ENCODE results near the gene PCBP3. TPM values are rescaled to one million over a fixed set of nuclear protein-coding genes. Genes with fewer than 3 reads are reported as not detected.

PCBP3 gene
- total RNA-seq, 1 experiment from 2014 or later: 1.4 TPM

DNA sequence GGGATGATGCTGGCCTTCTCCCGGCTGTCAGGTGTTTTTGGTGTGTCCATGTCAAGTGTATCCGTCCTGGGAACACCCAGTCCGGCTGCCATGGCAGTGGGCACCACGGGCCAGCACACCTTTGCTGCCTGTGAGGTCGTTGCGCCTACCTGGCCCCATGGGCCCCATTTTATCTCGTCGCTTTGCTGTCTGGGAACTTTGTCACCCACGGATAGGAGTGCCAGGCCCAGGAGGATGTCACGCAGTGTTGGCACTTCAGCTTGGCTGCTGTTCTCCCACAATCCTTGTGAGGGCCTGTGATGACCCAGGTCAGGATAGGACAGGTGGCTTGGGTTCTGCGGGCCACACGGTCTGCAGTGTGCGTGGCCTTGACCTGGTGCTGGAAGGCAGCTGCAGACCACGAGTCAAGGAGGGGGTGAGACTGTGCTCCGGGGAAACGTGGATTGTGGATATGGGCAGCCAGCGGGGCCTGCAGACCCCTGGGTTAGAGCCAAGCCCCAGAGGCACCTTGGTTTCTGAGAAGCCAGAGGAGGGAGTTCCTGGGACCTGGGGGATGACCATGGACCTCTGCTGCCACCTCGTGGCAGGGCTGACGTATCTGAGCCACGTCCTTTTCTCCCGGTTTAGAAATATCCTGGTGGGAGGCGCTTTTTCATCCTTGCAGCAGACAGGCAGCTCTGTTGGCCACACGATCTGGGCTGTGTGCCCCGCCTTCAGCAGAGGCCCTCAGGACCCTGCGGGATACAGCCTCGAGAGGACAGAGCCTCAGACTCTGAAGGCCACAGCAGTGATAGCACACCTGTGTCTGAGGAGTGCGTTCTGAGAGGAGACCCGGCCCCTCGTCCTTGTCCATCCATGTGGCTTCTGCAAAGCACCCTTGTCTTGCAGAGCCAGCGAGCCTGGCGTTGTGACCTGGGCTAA is 176.9 kb downstream of the PCBP3 start:
- Mint-ChIP-seq H3K4me3 (ENCODE audit: low read depth, unreplicated experiment) (no peak overlapping the region), H3K36me3 (ENCODE audit: insufficient read depth, unreplicated experiment) (no peaks in the 10 kb centered on the region), H3K4me1 (ENCODE audit: low read depth, unreplicated experiment) (peaks cover 12% of the 10 kb centered on the region), H3K27me3 (ENCODE audit: unreplicated experiment) (peaks cover 45% of the 10 kb centered on the region), H3K9me3 (ENCODE audit: low read depth, unreplicated experiment) (no peaks in the 10 kb centered on the region), H3K27ac (ENCODE audit: unreplicated experiment) (no peak overlapping the region)
- intact Hi-C loops (cut with micrococcal nuclease; ENCODE audit: unreplicated experiment): loop anchor here (5.0 kb wide), 1 partner anchor 268 kb away; no protein-coding TSS in a partner anchor
- DNase-seq: peak; percentile 76
- TF ChIP-seq CTCF (IDR thresholded peaks at IDR 0.05; ENCODE audit: unreplicated experiment): peak; percentile 67
- no TSS peak for BruUV-seq (replicated peaks)
- CTCF ChIA-PET: interaction anchor here (1.0 kb wide), 1 partner anchor 228 kb away, joined by 3 read pairs; no protein-coding TSS in a partner anchor

- CTCF ChIA-PET: interaction anchor here (1.0 kb wide), 1 partner anchor 229 kb away, joined by 3 read pairs; no protein-coding TSS in a partner anchor
- intact Hi-C loops (cut with micrococcal nuclease; ENCODE audit: unreplicated experiment): loop anchor here (5.0 kb wide), 1 partner anchor 269 kb away; no protein-coding TSS in a partner anchor
- no peak overlapping the region for H3K4me3 Mint-ChIP-seq (ENCODE audit: low read depth, unreplicated experiment)
These were observed 177.9 kb downstream of the PCBP3 start for GRCh38 chr21:45821315-45821962.

DNA sequence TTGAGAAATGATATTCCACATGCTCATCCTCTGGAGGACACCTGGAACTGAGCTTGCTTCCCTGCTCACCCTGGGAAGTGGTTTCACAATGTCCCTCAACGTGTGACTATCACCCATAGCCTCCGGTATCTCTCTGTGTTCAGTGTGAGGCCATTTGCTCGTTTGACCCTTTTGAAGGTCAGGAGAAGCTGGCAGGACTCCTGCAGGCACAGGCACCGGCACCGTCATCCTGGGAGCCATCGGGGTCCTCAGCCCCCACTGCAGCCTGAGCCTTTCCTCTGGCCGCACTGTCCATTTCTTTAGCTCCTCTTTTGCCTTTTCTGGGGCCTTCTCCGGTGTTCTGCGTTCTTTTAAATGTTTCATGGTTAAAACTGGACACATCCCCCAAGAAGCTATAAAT is 178.5 kb downstream of the PCBP3 start:
- Mint-ChIP-seq H3K9me3 (ENCODE audit: low read depth, unreplicated experiment) (no peaks in the 10 kb centered on the region), H3K4me3 (ENCODE audit: low read depth, unreplicated experiment) (no peak overlapping the region), H3K4me1 (ENCODE audit: low read depth, unreplicated experiment) (peaks cover 12% of the 10 kb centered on the region), H3K27me3 (ENCODE audit: unreplicated experiment) (peaks cover 51% of the 10 kb centered on the region), H3K36me3 (ENCODE audit: insufficient read depth, unreplicated experiment) (no peaks in the 10 kb centered on the region), H3K27ac (ENCODE audit: unreplicated experiment) (no peak overlapping the region)
- no peak for DNase-seq
- CTCF ChIA-PET: no interaction called here
- intact Hi-C loops (cut with micrococcal nuclease; ENCODE audit: unreplicated experiment): loop anchor here (5.0 kb wide), 1 partner anchor 270 kb away; no protein-coding TSS in a partner anchor
- BruUV-seq (replicated peaks): no TSS peak
- TF ChIP-seq CTCF (IDR thresholded peaks at IDR 0.05; ENCODE audit: unreplicated experiment): no peak

More at GRCh38 chr21:45821315-45821962, 177.9 kb downstream of the PCBP3 start:
- H3K9me3 Mint-ChIP-seq (ENCODE audit: low read depth, unreplicated experiment): no peaks in the 10 kb centered on the region
- BruUV-seq (replicated peaks): no TSS peak
- no peak for DNase-seq
- TF ChIP-seq CTCF (IDR thresholded peaks at IDR 0.05; ENCODE audit: unreplicated experiment): no peak
- peaks cover 12% of the 10 kb centered on the region for H3K4me1 Mint-ChIP-seq (ENCODE audit: low read depth, unreplicated experiment)
- no peaks in the 10 kb centered on the region for H3K36me3 Mint-ChIP-seq (ENCODE audit: insufficient read depth, unreplicated experiment)
- no peak overlapping the region for H3K27ac Mint-ChIP-seq (ENCODE audit: unreplicated experiment)
- H3K27me3 Mint-ChIP-seq (ENCODE audit: unreplicated experiment): peaks cover 51% of the 10 kb centered on the region

DNA sequence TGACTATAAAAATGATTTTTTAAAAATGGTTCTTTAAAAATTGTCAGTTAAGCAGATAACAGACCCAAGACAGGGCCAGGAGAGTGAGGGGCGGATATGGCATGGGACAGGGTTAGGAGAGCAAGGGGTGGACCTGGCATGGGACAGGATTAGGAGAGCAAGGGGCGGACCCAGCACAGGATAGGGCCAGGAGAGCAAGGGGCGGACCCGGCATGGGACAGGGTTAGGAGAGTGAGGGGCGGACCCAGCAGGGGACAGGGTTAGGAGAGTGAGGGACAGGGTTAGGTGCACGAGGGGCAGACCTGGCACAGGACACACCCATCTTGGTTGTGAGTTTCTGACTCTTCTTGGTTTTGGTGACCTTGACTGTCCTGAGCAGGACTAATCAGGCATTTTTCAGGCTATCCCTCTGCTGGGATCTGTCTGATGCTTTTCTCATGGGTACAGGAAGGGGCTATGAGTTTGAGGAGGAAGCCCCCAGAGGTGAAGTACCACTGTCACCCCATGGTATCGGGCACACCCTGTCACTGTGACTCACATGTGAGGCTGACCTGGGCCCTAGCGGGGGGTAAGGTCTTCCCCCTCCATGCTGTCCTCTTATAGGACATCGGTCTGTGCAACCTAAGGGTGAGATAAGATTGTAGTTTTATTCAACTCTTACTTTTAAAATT is 179.0 kb downstream of the PCBP3 start:
- no TSS peak for BruUV-seq (replicated peaks)
- no peak for TF ChIP-seq CTCF (IDR thresholded peaks at IDR 0.05; ENCODE audit: unreplicated experiment)
- no peak for DNase-seq
- Mint-ChIP-seq H3K4me3 (ENCODE audit: low read depth, unreplicated experiment) (no peak overlapping the region), H3K27ac (ENCODE audit: unreplicated experiment) (no peak overlapping the region), H3K9me3 (ENCODE audit: low read depth, unreplicated experiment) (no peaks in the 10 kb centered on the region), H3K27me3 (ENCODE audit: unreplicated experiment) (peaks cover 51% of the 10 kb centered on the region), H3K36me3 (ENCODE audit: insufficient read depth, unreplicated experiment) (no peaks in the 10 kb centered on the region), H3K4me1 (ENCODE audit: low read depth, unreplicated experiment) (peaks cover 12% of the 10 kb centered on the region)
- intact Hi-C loops (cut with micrococcal nuclease; ENCODE audit: unreplicated experiment): loop anchor here (5.0 kb wide), 1 partner anchor 270 kb away; no protein-coding TSS in a partner anchor
- CTCF ChIA-PET: no interaction called here
